Loucy (cell line): ENCODE data around the gene ADCY2.

Experiments
- H2AFZ ChIP-seq: fragments of 200-600 bp; sonication (generic); 2 replicates; pipeline ENCODE4 v1.6.0; 2016; ENCODE audit warnings: antibody characterized with exemption, mild to moderate bottlenecking, low read length, moderate library complexity
- H3F3A ChIP-seq: fragments of 200-600 bp; 2 replicates; pipeline ENCODE4 v1.6.0; 2016; ENCODE audit warnings: antibody characterized with exemption, low read depth, mild to moderate bottlenecking
- H3K27me3 ChIP-seq: fragments of 200-600 bp; sonication (generic); 2 replicates; pipeline ENCODE4 v1.6.1; 2014; ENCODE audit warnings: low read length, mild to moderate bottlenecking; ENCODE audit not compliant: insufficient read depth, poor library complexity, severe bottlenecking
- H3K36me3 ChIP-seq: fragments of 200-600 bp; sonication (generic); 2 replicates; pipeline ENCODE4 v1.6.1; 2016; ENCODE audit warnings: low read length; ENCODE audit not compliant: insufficient read depth
- H3K4me1 ChIP-seq: fragments of 200-600 bp; sonication (generic); 2 replicates; pipeline ENCODE4 v1.5.1; 2014; ENCODE audit warnings: low read length, mild to moderate bottlenecking; ENCODE audit not compliant: insufficient read depth, poor library complexity, severe bottlenecking
- H3K4me2 ChIP-seq: fragments of 200-600 bp; sonication (generic); 2 replicates; pipeline ENCODE4 v1.6.0; 2014; ENCODE audit warnings: antibody characterized with exemption, low read length, low read depth, mild to moderate bottlenecking; ENCODE audit not compliant: poor library complexity, severe bottlenecking
- H3K4me3 ChIP-seq: fragments of 200-600 bp; sonication (generic); 2 replicates; pipeline ENCODE4 v1.5.1; 2014; ENCODE audit warnings: low read length, mild to moderate bottlenecking, mixed read lengths; ENCODE audit not compliant: poor library complexity, severe bottlenecking
- H3K79me2 ChIP-seq: fragments of 200-600 bp; sonication (generic); 2 replicates; pipeline ENCODE4 v1.6.1; 2014; ENCODE audit warnings: low read length; ENCODE audit not compliant: insufficient read depth
- H3K9ac ChIP-seq: fragments of 200-600 bp; sonication (generic); 2 replicates; pipeline ENCODE4 v1.6.0; 2014; ENCODE audit warnings: mild to moderate bottlenecking, low read depth, low read length, moderate library complexity; ENCODE audit not compliant: poor library complexity, severe bottlenecking
- H3K9me2 ChIP-seq: fragments of 200-600 bp; sonication (generic); replicated peaks from 2 replicates; pipeline ENCODE4 v1.6.1; 2016; ENCODE audit warnings: low read depth, low read length, mixed read lengths
- H3K9me3 ChIP-seq: fragments of 200-600 bp; sonication (generic); 2 replicates; pipeline ENCODE4 v1.6.1; 2014; ENCODE audit warnings: mild to moderate bottlenecking, antibody characterized with exemption, low read length, low read depth; ENCODE audit not compliant: insufficient read depth
- H4K20me1 ChIP-seq: fragments of 200-600 bp; sonication (generic); 2 replicates; pipeline ENCODE4 v1.6.0; 2014; ENCODE audit warnings: antibody characterized with exemption, low read length, mild to moderate bottlenecking; ENCODE audit not compliant: insufficient read depth, poor library complexity, severe bottlenecking
- CTCF ChIP-seq: fragments of 200-600 bp; sonication (generic); conservative IDR thresholded peaks from 2 replicates; pipeline ENCODE4 v1.5.1; 2014; ENCODE audit warnings: mild to moderate bottlenecking, antibody characterized with exemption, low read length
- EZH2phosphoT487 ChIP-seq: fragments of 200-600 bp; IDR thresholded peaks from 2 replicates; pipeline ENCODE4 v1.6.1; 2018; ENCODE audit warnings: antibody characterized with exemption, mild to moderate bottlenecking, moderate library complexity, borderline replicate concordance

ADCY2 gene

GRCh38 chr5:7770436-7770835 lies 374.5 kb downstream of the ADCY2 start:
- Histone ChIP-seq H3K4me3 (no peak overlapping the region), H3K27me3 (peaks cover 48% of the 10 kb centered on the region), H3K79me2 (no peaks in the 10 kb centered on the region), H2AFZ (no peak overlapping the region), H3K4me1 (no peaks in the 10 kb centered on the region), H3F3A (no peaks in the 10 kb centered on the region), H4K20me1 (no peaks in the 10 kb centered on the region), H3K9me2 (no peaks in the 10 kb centered on the region), H3K36me3 (no peaks in the 10 kb centered on the region), H3K9ac (no peak overlapping the region), H3K4me2 (no peak overlapping the region), H3K9me3 (no peaks in the 10 kb centered on the region)
- TF ChIP-seq CTCF (no peak), EZH2phosphoT487 (no peak)

- Histone ChIP-seq H3K9me3 (no peaks in the 10 kb centered on the region), H3K79me2 (no peaks in the 10 kb centered on the region), H3K4me1 (no peaks in the 10 kb centered on the region), H3K9me2 (no peaks in the 10 kb centered on the region), H4K20me1 (no peaks in the 10 kb centered on the region), H3K27me3 (peaks cover 65% of the 10 kb centered on the region), H3K4me2 (no peak overlapping the region), H3K9ac (no peak overlapping the region), H3K36me3 (no peaks in the 10 kb centered on the region), H3F3A (no peaks in the 10 kb centered on the region), H3K4me3 (no peak overlapping the region), H2AFZ (no peak overlapping the region)
- TF ChIP-seq EZH2phosphoT487: no peak
- TF ChIP-seq CTCF: no peak
These were observed 376.2 kb downstream of the ADCY2 start for GRCh38 chr5:7772141-7772540.

- Histone ChIP-seq H3K27me3 (peaks cover 75% of the 10 kb centered on the region), H3K4me1 (no peaks in the 10 kb centered on the region), H3K9me2 (no peaks in the 10 kb centered on the region), H4K20me1 (no peaks in the 10 kb centered on the region), H2AFZ (no peak overlapping the region), H3K36me3 (no peaks in the 10 kb centered on the region), H3K9me3 (no peaks in the 10 kb centered on the region), H3K4me3 (no peak overlapping the region), H3K9ac (no peak overlapping the region), H3K79me2 (no peaks in the 10 kb centered on the region), H3K4me2 (no peak overlapping the region), H3F3A (no peaks in the 10 kb centered on the region)
- TF ChIP-seq EZH2phosphoT487 (no peak), CTCF (no peak)
These were observed 377.2 kb downstream of the ADCY2 start for GRCh38 chr5:7773178-7773577.
